CD8-positive, alpha-beta memory T cell (primary cell): ENCODE results near the gene HECW1. TPM values are rescaled to one million over a fixed set of nuclear protein-coding genes. Genes with fewer than 3 reads are reported as not detected.

Experiments
- CTCF ChIA-PET: fragments of 350-600 bp; sonication (Branson Sonifier 250); formaldehyde crosslinking; loops from one replicate; lab custom pipeline; 2021; ENCODE audit warnings: antibody characterized with exemption; lab: Charles Lee
- POLR2A ChIA-PET: fragments of 350-600 bp; sonication (Branson Sonifier 250); formaldehyde crosslinking; loops from one replicate; lab custom pipeline; 2021; ENCODE audit warnings: antibody characterized with exemption; lab: Charles Lee
- DNase-seq, 5 donors: peaks; one replicate each; pipeline versions ENCODE4 v3.0.0 to v3.0.0-alpha.2; 2020 to 2022; ENCODE audit warnings: mixed read lengths in 1 of 5
- H3K27ac ChIP-seq: one replicate; pipeline ENCODE4 v1.7.0; 2013; ENCODE audit warnings: low read depth, mild to moderate bottlenecking, low read length, moderate library complexity
- H3K27me3 ChIP-seq: 2 replicates; pipeline ENCODE4 v1.7.0; 2013; ENCODE audit warnings: low read length, mild to moderate bottlenecking; ENCODE audit not compliant: insufficient read depth, poor library complexity, severe bottlenecking
- H3K36me3 ChIP-seq: 2 replicates; pipeline ENCODE4 v1.7.0; 2013; ENCODE audit warnings: mild to moderate bottlenecking, low read length, moderate library complexity; ENCODE audit not compliant: insufficient read depth
- H3K4me1 ChIP-seq: 2 replicates; pipeline ENCODE4 v1.7.0; 2013; ENCODE audit warnings: mild to moderate bottlenecking, low read length, moderate library complexity; ENCODE audit not compliant: insufficient read depth
- H3K4me3 ChIP-seq: 2 replicates; pipeline ENCODE4 v1.7.0; 2013; ENCODE audit warnings: mild to moderate bottlenecking, low read length
- H3K9me3 ChIP-seq: 2 replicates; pipeline ENCODE4 v1.7.0; 2013; ENCODE audit warnings: mild to moderate bottlenecking, low read length
- H3K27ac Mint-ChIP-seq, 8 donors: one replicate each; pipeline ENCODE4 v1.8.0; 2020 to 2021; ENCODE audit warnings: mixed read lengths in 8 of 8, mild to moderate bottlenecking in 6 of 8, inconsistent platforms in 3 of 8, moderate library complexity in 3 of 8
- H3K27me3 Mint-ChIP-seq, 2 donors: one replicate each; pipeline ENCODE4 v1.8.0; 2020 to 2021; ENCODE audit warnings: mixed read lengths in 2 of 2, mild to moderate bottlenecking in 1 of 2, moderate library complexity in 1 of 2
- H3K36me3 Mint-ChIP-seq, 3 donors: one replicate each; pipeline ENCODE4 v1.8.0; 2020 to 2021; ENCODE audit warnings: mixed read lengths in 3 of 3, inconsistent platforms in 1 of 3, mild to moderate bottlenecking in 1 of 3
- H3K4me1 Mint-ChIP-seq, 3 donors: one replicate each; pipeline ENCODE4 v1.8.0; 2020 to 2021; ENCODE audit warnings: mixed read lengths in 3 of 3, inconsistent platforms in 1 of 3, mild to moderate bottlenecking in 1 of 3
- H3K4me3 Mint-ChIP-seq, 7 donors: one replicate each; pipeline ENCODE4 v1.8.0; 2020 to 2021; ENCODE audit warnings: mixed read lengths in 7 of 7, mild to moderate bottlenecking in 6 of 7, moderate library complexity in 4 of 7, inconsistent platforms in 2 of 7
- H3K9me3 Mint-ChIP-seq, 5 donors: one replicate each; pipeline ENCODE4 v1.8.0; 2020 to 2022; ENCODE audit warnings: mixed read lengths in 5 of 5, mild to moderate bottlenecking in 3 of 5, moderate library complexity in 2 of 5, inconsistent platforms in 1 of 5
- polyA plus RNA-seq: library from polyadenylated mRNA; unstranded; fragments of 300-500 nt; fragmentation: Illumina TruSeq; gene quantifications from one replicate; pipeline ENCODE4 v1.2.3, GENCODE V29; 2021
- total RNA-seq, 2 experiments: library from RNA; stranded (reverse); gene quantifications; one replicate each; pipeline ENCODE4 v1.2.3, GENCODE V29; 2021

HECW1 gene
- total and polyA plus RNA-seq, 3 experiments from 2014 or later, result not detected

- no peaks in the 10 kb centered on the region for H3K27me3 ChIP-seq
- Mint-ChIP-seq H3K4me1 (peaks cover 0 to 2% (median 0%) of the 10 kb centered on the region in 3 donors), H3K36me3 (no peaks in the 10 kb centered on the region), H3K4me3 (no peak overlapping the region), H3K27ac (no peak overlapping the region), H3K27me3 (peaks cover 3 to 11% of the 10 kb centered on the region in 2 donors), H3K9me3 (no peaks in the 10 kb centered on the region)
- ChIA-PET CTCF (interaction anchor here (1.2 kb wide), 1 partner anchor 1566 kb away, joined by 3 read pairs; no protein-coding TSS in a partner anchor), POLR2A (no interaction called here)
- no peaks in the 10 kb centered on the region for H3K4me1 ChIP-seq
- H3K36me3 ChIP-seq, result no peaks in the 10 kb centered on the region
- no peak overlapping the region for H3K4me3 ChIP-seq
- H3K27ac ChIP-seq, result no peak overlapping the region
- no peaks in the 10 kb centered on the region for H3K9me3 ChIP-seq
- no peak for DNase-seq
These were observed 394.0 kb downstream of the HECW1 start for GRCh38 chr7:43506460-43506859.

GRCh38 chr7:43508461-43508860, 396.0 kb downstream of the HECW1 start:
- Mint-ChIP-seq H3K4me1 (peaks cover 0 to 5% (median 2%) of the 10 kb centered on the region in 3 donors), H3K9me3 (no peaks in the 10 kb centered on the region), H3K27me3 (peaks cover 0 to 9% of the 10 kb centered on the region in 2 donors), H3K36me3 (no peaks in the 10 kb centered on the region), H3K4me3 (no peak overlapping the region), H3K27ac (no peak overlapping the region)
- H3K27ac ChIP-seq, result no peak overlapping the region
- no peak overlapping the region for H3K4me3 ChIP-seq
- no peaks in the 10 kb centered on the region for H3K9me3 ChIP-seq
- no peak for DNase-seq
- H3K36me3 ChIP-seq, result no peaks in the 10 kb centered on the region
- no peaks in the 10 kb centered on the region for H3K4me1 ChIP-seq
- POLR2A ChIA-PET, result no interaction called here
- H3K27me3 ChIP-seq, result no peaks in the 10 kb centered on the region
- CTCF ChIA-PET, result interaction anchor here (1.4 kb wide), 1 partner anchor 74 kb away, joined by 3 read pairs; the partner anchor contains the start of gene STK17A

GRCh38 chr7:43509906-43510305, 397.5 kb downstream of the HECW1 start:
- H3K36me3 Mint-ChIP-seq, result no peaks in the 10 kb centered on the region
- ChIA-PET POLR2A (no interaction called here), CTCF (no interaction called here)
- no peaks in the 10 kb centered on the region for H3K9me3 Mint-ChIP-seq
- Histone ChIP-seq H3K4me1 (no peaks in the 10 kb centered on the region), H3K36me3 (no peaks in the 10 kb centered on the region), H3K27ac (no peak overlapping the region), H3K27me3 (no peaks in the 10 kb centered on the region), H3K9me3 (no peaks in the 10 kb centered on the region), H3K4me3 (no peak overlapping the region)
- peaks cover 0 to 7% (median 2%) of the 10 kb centered on the region in 3 donors for H3K4me1 Mint-ChIP-seq
- peaks cover 0 to 12% of the 10 kb centered on the region in 2 donors for H3K27me3 Mint-ChIP-seq
- H3K4me3 Mint-ChIP-seq, result no peak overlapping the region
- DNase-seq, result no peak
- H3K27ac Mint-ChIP-seq, result no peak overlapping the region

- no peak overlapping the region for H3K27ac ChIP-seq
- Mint-ChIP-seq H3K9me3 (no peaks in the 10 kb centered on the region), H3K27me3 (peaks cover 2 to 16% of the 10 kb centered on the region in 2 donors), H3K27ac (peak overlapping the region in 1 of 8 donors; percentile 6), H3K4me3 (no peak overlapping the region), H3K4me1 (peaks cover 0 to 7% (median 2%) of the 10 kb centered on the region in 3 donors), H3K36me3 (no peaks in the 10 kb centered on the region)
- CTCF ChIA-PET, result no interaction called here
- H3K27me3 ChIP-seq, result no peaks in the 10 kb centered on the region
- H3K4me3 ChIP-seq, result no peak overlapping the region
- no peaks in the 10 kb centered on the region for H3K9me3 ChIP-seq
- no peaks in the 10 kb centered on the region for H3K4me1 ChIP-seq
- POLR2A ChIA-PET, result no interaction called here
- no peak for DNase-seq
- no peaks in the 10 kb centered on the region for H3K36me3 ChIP-seq
These were observed 398.6 kb downstream of the HECW1 start for GRCh38 chr7:43511029-43511428.

GRCh38 chr7:43511769-43512515, 399.5 kb downstream of the HECW1 start:
- POLR2A ChIA-PET, result no interaction called here
- peaks cover 2 to 12% (median 3%) of the 10 kb centered on the region in 3 donors for H3K4me1 Mint-ChIP-seq
- CTCF ChIA-PET, result no interaction called here
- peaks cover 2 to 16% of the 10 kb centered on the region in 2 donors for H3K27me3 Mint-ChIP-seq
- Histone ChIP-seq H3K4me1 (no peaks in the 10 kb centered on the region), H3K4me3 (no peak overlapping the region), H3K36me3 (no peaks in the 10 kb centered on the region), H3K9me3 (no peaks in the 10 kb centered on the region), H3K27ac (no peak overlapping the region), H3K27me3 (no peaks in the 10 kb centered on the region)
- no peak overlapping the region for H3K27ac Mint-ChIP-seq
- H3K4me3 Mint-ChIP-seq, result no peak overlapping the region
- no peak for DNase-seq
- H3K9me3 Mint-ChIP-seq, result no peaks in the 10 kb centered on the region
- no peaks in the 10 kb centered on the region for H3K36me3 Mint-ChIP-seq

- CTCF ChIA-PET, result no interaction called here
- H3K4me3 Mint-ChIP-seq, result no peak overlapping the region
- H3K27me3 ChIP-seq, result no peaks in the 10 kb centered on the region
- no peaks in the 10 kb centered on the region for H3K4me1 ChIP-seq
- no peaks in the 10 kb centered on the region for H3K9me3 ChIP-seq
- H3K27ac Mint-ChIP-seq, result no peak overlapping the region
- no peak overlapping the region for H3K4me3 ChIP-seq
- DNase-seq, result no peak
- H3K27ac ChIP-seq, result no peak overlapping the region
- H3K36me3 Mint-ChIP-seq, result no peaks in the 10 kb centered on the region
- peaks cover 2 to 18% (median 6%) of the 10 kb centered on the region in 3 donors for H3K4me1 Mint-ChIP-seq
- H3K27me3 Mint-ChIP-seq, result peaks cover 2 to 12% of the 10 kb centered on the region in 2 donors
- POLR2A ChIA-PET, result interaction anchor here (0.6 kb wide), 1 partner anchor 12 kb away, joined by 11 read pairs; no protein-coding TSS in a partner anchor
- H3K36me3 ChIP-seq, result no peaks in the 10 kb centered on the region
- no peaks in the 10 kb centered on the region for H3K9me3 Mint-ChIP-seq
These were observed 400.8 kb downstream of the HECW1 start for GRCh38 chr7:43513251-43513650.

GRCh38 chr7:43516581-43517342, 404.3 kb downstream of the HECW1 start:
- Histone ChIP-seq H3K36me3 (no peaks in the 10 kb centered on the region), H3K4me1 (no peaks in the 10 kb centered on the region), H3K27me3 (no peaks in the 10 kb centered on the region), H3K27ac (no peak overlapping the region), H3K9me3 (no peaks in the 10 kb centered on the region), H3K4me3 (no peak overlapping the region)
- H3K4me3 Mint-ChIP-seq, result no peak overlapping the region
- CTCF ChIA-PET, result no interaction called here
- no peaks in the 10 kb centered on the region for H3K9me3 Mint-ChIP-seq
- H3K27ac Mint-ChIP-seq, result no peak overlapping the region
- peaks cover 2 to 12% of the 10 kb centered on the region in 2 donors for H3K27me3 Mint-ChIP-seq
- peaks cover 0 to 18% (median 6%) of the 10 kb centered on the region in 3 donors for H3K4me1 Mint-ChIP-seq
- no peak for DNase-seq
- no peaks in the 10 kb centered on the region for H3K36me3 Mint-ChIP-seq
- POLR2A ChIA-PET, result no interaction called here

GRCh38 chr7:43517464-43517863, 405.0 kb downstream of the HECW1 start:
- Mint-ChIP-seq H3K27ac (no peak overlapping the region), H3K4me1 (peaks cover 0 to 18% (median 6%) of the 10 kb centered on the region in 3 donors), H3K4me3 (no peak overlapping the region), H3K36me3 (no peaks in the 10 kb centered on the region), H3K27me3 (peaks cover 2 to 12% of the 10 kb centered on the region in 2 donors), H3K9me3 (no peaks in the 10 kb centered on the region)
- no peak for DNase-seq
- no peak overlapping the region for H3K4me3 ChIP-seq
- no peak overlapping the region for H3K27ac ChIP-seq
- CTCF ChIA-PET, result no interaction called here
- POLR2A ChIA-PET, result no interaction called here
- no peaks in the 10 kb centered on the region for H3K27me3 ChIP-seq
- no peaks in the 10 kb centered on the region for H3K36me3 ChIP-seq
- no peaks in the 10 kb centered on the region for H3K9me3 ChIP-seq
- no peaks in the 10 kb centered on the region for H3K4me1 ChIP-seq
